GM18909 (cell line): ENCODE data around the gene HEXIM1.
"Not testable (repeated sequence)": the region's sequence is repeated elsewhere in the genome, so short reads cannot be mapped to it uniquely, and the experiment has no call there.

ENCODE experiments used
- ATAC-seq: cut with Tn5 transposase; IDR thresholded peaks from one replicate; pipeline ENCODE4 v1.9.1; 2021; ENCODE audit warnings: mild to moderate bottlenecking; ENCODE audit not compliant: unreplicated experiment, poor library complexity

The HEXIM1 gene

DNA sequence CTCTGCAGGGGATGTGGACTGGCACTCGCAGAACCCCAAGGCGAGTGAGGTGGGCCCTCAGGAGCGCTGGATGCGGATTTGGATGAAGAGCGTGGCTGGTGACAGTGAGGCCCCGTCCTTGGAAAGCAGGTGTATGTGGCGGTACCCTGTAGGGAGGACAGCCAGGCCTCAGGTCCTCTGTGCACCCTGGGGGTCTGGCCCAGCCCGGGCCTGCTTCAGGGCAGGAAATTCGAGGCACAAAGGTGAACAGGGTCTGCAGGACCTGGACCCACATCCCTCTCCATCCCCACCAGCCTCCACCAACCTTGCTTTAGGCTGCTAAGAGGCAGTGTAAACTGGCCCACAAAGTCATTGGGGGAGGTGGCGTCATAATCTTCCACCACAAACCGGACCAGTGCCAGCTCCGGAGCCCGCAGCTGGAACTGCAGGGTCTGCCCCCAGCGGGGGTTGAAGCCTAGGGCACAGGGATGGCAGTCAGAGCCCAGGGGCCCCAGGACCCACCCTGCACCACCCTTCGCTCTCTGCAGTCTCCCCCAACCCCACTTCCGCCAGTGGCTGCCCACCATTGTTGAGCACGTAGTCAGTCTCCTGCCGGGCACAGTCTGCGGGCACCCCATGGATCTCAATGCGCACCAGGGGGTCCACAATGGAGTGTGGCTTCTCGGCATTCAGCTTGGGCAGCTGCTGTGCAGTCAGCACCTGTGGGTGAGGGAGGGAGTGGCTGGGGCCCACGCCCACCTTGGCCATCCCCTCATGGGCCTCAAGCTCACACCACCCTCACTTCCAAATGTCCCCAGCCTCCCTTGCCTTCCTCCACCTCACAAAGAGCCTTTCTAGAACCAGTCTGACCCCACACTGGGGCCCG lies 35.5 kb upstream of the HEXIM1 start:
- no peak for ATAC-seq

DNA sequence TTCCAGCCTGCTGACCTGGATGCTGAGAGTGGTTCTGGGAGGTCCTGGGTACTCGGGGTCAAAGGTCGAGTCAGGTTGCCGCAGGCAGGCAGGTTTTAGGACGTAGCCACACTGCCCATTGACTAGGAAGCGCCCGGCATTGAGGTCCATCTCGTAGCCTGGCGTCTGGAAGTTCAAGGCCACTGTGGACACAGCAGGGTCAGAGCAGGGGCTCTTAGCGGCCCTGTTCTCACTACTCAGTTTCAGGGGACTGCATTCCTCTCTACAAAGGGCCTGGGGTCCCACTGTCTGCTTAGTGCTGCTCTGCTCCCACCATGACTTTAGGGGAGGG lies 34.9 kb upstream of the HEXIM1 start:
- no peak for ATAC-seq

DNA sequence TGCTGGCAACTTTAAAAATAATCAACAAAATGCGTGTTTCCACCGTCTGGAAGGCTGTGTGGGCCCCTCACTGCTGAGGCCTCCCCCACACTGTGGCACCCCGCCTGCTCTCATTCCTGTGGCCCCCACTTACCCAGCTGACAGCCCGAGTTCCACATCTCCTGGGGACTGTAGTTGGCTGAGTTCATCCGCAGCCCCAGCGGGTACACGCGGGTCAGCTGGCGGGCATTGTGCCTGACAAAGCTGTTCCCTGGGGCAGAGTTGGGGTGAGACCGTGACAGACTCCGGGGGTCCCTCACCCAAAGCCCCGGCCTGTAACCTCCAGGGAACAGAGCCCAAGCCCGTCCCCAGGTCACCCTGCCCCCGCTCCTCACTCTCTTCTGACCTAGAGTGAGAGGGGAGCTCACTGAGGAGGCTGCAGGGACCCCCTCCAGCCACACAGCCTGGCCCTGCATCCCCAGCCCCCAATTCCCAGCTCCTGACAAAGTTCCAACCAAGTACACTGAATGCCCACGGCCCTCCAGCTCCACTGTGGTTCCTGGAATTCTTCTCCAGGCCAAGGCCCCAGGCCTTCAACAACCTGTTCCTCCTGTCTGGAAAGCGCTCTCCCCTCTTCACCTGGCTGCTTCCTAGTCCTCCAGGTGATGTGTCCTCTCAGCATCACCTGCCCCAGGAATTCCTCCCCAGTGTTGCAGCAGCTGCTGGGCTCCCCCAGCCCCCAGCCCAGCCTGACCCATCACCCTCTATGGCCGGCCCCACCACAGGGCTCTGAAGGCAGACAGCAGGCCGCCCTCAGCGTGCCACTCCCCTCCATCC lies 34.0 kb upstream of the HEXIM1 start:
- ATAC-seq = no peak

DNA sequence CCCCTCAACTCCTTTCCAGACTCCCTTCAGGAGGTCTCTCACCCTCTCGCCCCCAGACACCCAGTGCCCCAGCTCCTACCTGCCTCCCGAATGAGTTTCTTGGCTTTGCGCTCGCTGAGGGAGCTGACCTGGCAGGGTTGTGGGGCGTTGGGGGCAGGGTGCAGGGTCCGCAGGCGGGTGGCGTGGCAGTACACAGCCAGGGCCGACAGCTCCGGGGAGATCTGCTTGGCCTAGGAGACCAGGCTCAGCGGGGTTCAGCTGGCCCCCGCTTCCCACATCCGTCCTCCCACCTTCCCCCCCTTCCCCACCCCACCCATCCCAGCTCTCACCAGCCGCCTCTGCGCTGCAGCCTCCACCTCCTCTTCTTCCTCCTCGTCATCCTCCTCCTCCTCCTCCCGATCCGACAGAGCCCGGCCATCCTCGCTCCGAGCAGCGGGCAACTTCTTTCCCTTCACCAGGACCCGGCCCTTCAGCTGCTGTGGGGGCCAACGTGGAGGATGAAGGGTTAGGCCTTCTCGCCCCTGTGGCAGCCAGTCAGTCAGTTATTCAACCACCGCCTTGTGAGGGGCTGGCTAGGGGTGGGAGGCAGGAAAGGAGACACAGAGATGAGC lies 33.2 kb upstream of the HEXIM1 start:
- no peak for ATAC-seq

DNA sequence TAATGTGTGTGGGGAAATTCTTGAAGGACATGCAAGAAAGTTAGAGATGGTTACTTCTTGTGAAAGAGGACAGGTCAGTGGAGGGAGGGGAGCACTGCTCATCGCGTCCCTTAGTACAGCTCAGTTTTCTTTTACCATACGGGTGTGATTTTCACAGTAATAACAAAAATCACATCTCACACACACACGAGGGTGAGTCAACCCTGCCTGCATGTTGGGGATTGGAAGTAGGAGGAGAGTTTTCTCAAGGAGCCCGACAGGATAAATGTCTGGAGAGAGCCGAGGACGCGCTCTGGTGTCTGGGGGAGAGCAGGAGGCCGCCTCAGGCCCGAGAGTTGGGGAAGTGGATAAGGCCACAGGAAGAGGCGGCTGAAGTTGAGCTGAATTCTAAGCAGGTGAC lies 32.4 kb upstream of the HEXIM1 start:
- no peak for ATAC-seq

DNA sequence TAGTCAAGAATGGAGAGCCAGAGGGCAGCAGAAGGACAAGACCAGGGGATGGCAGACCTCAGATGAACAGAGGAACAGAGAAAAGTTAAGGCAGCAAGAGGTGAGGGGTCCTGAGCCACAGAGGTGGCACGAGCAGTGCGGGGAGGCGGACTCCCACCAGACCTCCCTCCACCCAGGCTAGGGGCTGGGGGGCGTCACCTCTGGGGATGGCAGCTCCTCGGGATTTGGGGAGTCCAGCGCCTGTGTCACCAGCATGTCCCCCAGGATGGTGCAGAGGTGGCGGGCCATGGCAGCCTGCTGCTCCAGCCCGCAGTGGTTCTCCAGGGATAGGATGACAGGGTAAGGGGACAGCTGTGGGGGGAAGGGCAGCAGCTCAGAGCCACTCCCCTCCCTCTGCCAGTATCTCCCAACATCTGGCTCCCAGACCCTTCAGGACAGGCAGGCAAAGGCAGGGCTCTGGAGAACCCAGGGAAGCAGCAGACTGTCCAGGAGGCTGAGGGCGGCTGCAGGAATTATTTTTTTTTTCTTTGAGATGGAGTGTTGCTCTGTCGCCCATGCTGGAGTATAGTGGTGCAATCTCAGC lies 31.8 kb upstream of the HEXIM1 start:
- no peak for ATAC-seq

DNA sequence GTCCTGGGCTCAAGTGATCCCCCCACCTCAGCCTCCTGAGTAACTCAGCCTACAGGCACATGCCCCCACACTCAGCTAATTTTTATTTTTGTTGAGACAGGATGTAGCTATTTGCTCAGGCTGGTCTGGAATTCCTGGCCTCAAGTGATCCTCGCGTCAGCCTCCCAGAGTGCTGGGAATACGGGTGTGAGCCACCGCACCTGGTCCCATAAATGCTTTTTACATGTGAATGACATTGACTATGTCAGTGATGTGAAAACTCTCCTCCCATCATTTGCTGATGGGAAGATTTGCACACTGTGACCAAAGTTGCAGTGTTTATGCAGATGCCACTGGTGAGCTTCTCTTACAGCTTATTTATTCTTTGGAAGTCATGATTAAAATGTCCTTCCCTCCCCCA lies 30.9 kb upstream of the HEXIM1 start:
- no peak for ATAC-seq

DNA sequence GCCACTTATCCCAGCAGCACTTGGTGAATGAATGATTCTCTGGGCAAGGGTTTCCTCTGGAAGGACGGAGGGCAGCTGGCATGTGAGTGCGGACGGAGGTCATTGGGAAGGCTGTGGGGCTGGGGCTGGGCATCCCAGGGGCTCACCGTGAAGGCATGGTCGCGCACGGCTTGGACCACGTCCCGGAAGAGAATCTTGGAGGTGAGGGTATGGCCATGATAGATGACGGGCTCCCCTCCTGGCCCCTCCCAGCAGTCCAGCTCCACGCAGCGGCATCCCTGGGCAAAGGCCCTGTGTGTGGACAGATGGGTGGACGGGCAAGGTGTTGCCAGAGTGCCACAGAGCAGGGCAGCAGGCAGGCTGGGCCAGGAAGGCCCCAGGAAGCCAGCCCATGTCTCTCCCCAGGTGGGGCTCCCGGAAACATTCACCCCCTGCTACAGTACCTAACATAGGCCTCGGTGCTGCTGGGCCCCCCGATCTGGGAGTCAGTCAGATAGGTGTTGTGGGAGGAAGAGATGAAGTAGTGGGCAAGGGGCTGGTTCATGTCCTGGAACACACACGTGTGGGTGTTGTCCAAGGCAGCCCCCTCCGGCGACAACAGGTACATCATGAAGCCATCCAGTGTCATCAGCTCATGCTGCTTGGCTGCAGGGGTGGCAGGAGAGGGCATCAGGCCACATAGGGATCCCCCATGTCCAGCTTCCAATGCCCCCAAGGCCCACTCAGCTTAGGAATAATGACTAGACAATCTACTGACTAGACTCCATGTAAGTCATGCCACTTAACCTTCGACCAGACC lies 30.2 kb upstream of the HEXIM1 start:
- ATAC-seq = no peak

DNA sequence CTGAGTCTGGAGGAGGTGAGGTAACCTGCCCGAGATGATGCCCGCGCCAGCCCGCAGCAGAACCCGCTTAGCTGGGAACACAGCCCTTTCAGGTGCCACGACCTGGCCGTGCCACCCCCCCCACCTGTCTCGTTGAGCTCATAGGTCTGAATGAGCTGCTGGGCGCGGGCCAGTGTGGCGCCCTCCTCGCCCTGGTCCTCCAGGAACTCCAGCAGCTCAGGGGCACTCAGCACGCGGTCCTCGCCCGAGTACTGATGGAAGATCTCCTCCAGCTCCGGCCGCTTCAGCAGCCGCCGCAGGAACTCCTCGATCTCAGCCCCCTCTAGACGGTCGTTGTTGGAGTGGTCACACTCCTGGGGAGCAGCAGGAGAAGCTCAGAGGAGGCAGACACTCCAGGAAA lies 29.6 kb upstream of the HEXIM1 start:
- no peak for ATAC-seq

DNA sequence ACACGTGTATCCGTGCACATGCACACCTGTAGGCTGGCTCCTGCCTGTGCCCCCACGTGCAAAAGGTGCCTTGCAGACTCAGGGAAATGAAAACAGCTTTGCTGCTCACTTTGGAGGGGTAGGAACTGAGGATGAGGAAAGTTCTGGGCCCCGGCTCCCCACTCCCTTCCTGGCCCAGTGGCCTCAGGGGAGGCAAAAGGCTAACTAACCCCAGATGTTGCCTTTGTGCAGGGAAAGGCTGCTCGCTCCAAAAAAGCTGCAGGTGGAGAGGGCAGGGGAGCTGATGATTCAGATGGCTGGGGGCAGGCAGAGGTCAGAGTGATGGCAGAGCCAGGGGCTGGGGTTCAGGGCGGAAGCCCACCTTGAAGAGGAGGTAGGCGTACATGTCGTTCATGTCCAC lies 28.3 kb upstream of the HEXIM1 start:
- no peak for ATAC-seq

DNA sequence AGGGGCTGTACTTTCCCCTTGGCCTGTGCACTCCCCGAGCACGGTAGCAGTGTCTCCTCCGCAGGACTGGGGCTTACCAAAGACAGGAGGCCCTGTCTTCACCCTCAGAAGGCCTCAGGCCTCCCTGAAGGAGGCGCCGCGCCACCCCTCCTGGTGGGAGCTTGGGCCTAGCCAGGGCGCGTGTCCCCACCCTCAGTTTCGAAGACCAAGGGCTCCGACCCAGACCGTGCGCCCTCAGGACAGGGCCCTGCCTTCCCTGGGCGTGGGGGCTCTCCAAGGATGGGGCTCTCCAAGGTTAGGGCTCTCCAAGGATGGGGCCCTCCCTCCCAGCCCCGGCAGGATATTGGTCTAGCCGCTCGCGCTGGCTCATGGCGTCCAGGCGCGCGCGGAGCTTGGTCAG lies 27.7 kb upstream of the HEXIM1 start:
- no peak for ATAC-seq

DNA sequence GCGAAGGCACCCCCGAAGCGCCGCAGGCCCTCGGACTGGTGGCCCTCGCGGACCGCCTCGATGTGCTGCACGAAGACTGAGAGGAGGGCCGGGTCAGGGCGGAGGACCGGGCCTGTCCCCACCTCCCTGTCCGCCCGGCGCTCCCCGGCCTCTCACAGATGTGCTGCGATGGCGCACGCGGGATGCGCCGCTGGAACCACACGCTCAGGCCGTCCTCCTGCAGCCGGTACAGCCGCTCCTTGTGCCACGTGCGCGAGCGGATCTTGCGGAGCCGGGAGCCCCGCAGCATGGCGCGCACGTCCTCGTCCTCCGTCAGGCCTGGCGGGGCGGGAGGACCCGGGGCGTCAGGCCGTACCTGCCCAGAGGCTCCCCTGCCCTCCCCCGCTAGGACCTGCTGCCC lies 27.2 kb upstream of the HEXIM1 start:
- ATAC-seq = no peak

DNA sequence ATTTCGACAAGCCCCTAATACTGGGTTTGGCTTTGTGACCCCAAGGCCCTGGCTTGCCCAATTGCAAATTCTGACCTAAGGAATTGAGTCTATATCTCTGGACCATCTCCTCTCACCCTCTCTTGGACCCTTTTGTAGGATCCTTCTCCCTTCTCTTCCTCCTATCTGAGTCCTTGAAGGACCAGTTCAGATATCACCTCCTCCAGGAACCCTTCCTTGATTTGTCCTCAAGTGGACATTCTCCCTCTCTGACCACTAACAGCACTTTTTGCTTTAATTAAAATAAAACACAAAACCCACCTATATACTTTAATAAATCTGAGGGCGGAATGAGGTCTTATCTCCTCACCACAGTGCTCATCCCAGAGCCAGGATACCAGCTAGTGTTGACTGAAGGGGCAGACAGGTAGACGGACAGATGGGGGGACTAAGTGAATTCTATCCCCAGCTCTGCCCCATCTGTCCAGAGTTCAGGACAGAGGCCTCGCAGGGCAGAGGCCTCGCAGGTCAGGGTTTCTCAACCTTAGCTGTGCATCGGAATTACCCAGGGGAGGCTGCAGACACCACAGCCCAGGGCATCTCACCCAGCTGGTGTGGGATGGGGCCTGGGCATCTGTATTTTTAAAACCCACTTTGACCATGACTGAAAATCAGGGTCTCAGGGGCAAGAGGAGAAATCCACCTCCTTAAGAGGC lies 25.1 kb upstream of the HEXIM1 start:
- no peak for ATAC-seq

DNA sequence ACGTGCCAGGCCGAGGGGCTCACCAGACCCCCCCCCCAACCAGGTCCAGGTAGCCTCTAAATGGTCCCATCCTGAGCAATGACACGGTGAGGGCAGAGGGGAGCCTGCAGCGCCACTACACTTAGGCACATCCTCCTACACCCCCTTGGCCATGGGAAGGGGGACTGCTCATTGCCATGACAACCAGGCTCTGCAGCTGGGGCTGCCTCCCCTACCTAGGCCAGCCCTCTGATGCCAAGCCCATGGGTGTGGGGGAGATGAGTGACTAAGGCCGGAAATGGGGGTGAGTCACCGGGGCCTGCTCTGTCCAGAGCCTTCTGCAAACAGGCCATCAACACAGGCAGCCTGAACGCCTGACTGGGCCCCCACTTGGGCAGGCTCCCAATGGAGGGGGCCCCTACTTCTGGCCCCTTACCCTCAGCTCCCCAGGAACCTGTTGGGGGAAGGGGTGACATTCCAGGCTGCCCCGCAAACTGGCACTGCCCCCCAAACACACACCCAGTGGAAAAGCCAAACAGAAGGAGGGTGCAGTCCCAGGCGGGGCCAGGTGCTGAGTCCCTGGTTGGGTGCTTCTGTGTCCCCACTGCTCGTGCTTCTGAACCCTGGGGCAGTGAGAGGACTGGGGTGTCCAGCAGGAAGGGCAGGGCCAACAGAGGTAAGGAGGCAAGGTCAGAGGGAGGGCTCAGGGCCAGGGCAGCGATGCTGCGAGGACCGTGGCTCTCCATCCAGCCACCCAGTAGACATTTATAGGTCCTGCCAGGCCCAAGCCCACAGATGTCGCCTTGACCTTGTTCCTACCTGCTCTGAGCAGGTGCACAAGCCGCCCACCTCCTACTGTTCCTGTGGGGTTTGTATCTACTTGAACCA lies 24.1 kb upstream of the HEXIM1 start:
- no peak for ATAC-seq

DNA sequence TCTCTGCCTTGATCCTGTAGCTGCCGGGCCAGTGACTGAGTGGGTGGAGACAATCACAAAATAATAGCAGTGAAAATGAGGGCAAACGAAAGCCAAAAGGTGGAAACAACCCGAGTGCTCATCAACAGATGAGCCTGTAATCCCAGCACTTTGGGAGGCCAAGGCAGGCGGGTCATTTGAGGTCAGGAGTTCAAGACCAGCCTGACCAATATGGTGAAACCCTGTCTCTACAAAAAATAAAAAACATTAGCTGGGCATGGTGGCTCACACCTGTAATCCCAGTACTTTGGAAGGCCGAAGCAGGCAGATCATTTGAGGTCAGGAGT lies 23.5 kb upstream of the HEXIM1 start:
- not testable (repeated sequence) for ATAC-seq

DNA sequence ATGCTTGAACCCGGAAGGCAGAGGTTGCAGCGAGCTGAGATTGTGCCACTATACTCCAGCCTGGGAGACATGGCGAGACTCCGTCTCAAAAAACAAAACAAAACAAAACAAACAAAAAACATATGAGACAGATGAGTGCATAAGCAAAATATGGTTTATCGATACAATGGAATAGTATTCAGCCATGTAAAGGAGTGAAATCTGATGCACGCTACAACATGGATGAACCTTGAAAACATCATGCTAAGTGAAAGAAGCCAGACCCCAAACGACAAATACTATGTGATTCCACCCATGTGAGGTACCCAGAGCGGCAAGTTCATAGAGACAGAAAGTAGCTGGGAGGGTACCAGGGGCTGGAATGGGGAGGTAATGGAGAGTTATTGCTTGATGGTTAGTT lies 22.8 kb upstream of the HEXIM1 start:
- no peak for ATAC-seq

DNA sequence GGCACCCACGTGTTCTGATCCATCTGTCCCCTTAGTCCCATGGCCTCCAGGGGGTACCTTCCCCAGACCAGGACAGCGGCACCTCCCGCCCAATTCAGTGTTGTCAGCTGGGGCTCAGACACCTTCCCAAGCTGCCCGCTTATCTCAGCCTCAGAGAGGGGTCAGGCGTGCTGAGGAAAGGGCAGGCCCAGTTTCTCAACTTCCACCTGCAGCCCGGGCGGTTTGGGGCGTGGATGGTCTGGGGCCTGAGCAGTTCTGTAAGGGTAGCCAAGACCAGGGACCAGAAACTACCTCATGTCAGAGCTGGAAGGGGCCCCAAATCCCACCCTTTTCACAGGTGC lies 21.1 kb upstream of the HEXIM1 start:
- ATAC-seq = no peak

DNA sequence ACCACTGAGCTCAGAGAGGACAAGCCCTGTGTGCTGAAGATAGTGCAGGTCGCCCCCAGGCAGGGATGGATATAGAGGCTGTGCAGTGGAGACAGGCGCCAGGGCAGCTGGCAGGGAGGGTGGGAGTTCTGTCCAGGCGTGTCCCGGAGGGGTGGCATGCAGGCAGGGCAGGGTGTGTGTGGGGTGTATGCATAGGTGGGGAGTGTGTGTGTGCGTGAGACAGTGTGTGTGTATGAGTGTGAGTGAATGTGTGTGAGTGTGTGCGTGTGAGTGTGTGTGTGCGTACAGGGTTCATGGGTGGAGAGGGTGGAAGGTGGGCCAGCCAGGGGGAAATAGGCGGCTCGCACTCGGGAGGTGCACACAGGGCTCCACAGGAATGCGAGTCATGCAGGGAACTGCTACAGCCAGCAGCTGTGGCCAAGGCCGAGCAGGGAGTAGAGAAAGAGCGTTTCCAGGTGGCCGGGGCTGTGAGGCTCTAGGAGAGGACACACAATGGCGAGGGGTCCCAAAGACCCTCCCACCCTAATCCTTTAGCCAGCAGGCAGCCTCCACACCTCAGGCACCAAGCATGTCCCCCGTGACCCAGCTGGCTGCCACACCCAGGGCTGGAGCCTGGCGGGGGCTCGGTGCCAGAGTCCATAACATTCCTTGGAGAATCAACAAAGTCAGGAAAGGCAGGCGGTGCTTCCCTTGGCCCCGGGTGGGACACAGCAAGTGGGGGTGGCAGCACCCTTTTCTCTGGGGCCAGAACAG lies 20.6 kb upstream of the HEXIM1 start:
- no peak for ATAC-seq
